Endothelial cell of umbilical vein (primary cell): ENCODE measurements around the gene ENTPD1. TPM values are rescaled to one million over a fixed set of nuclear protein-coding genes. Genes with fewer than 3 reads are reported as not detected.

Source experiments
- BruUV-seq: library from RNA; stranded (reverse); fragments of 400-500 nt; replicated peaks from 2 replicates; lab custom pipeline; 2021; lab: Mats Ljungman, UMichigan
- CTCF ChIA-PET: fragments of 300-600, 350-600 bp; sonication (Branson Sonifier 250); formaldehyde crosslinking; loops from one replicate; lab custom pipeline; 2021; ENCODE audit warnings: antibody characterized with exemption, inconsistent platforms; lab: Charles Lee
- POLR2A ChIA-PET: fragments of 300-600, 350-600 bp; sonication (Branson Sonifier 250); formaldehyde crosslinking; loops from one replicate; lab custom pipeline; 2021; ENCODE audit warnings: antibody characterized with exemption, inconsistent platforms; lab: Charles Lee
- DNase-seq: peaks from one replicate; pipeline ENCODE4 v3.0.0-alpha.2; 2011; ENCODE audit warnings: low read depth, low spot score
- FAIRE-seq: peaks from 2 replicates; lab custom pipeline; 2011; peaks lifted over from hg19 to GRCh38; lab: Jason Lieb, UNC
- H2AFZ ChIP-seq: 2 replicates; pipeline ENCODE4 v1.6.0; 2012; ENCODE audit warnings: low read depth, low read length, control low read depth, inconsistent platforms
- H3K27ac ChIP-seq: 2 replicates; pipeline ENCODE4 v1.5.1; 2011; ENCODE audit warnings: low read depth, mild to moderate bottlenecking, control low read depth, low read length, moderate library complexity; ENCODE audit not compliant: insufficient read depth
- H3K27me3 ChIP-seq, 2 experiments: 2 replicates each; pipeline versions ENCODE4 v1.6.0 to v1.6.1; 2011; ENCODE audit warnings: low read length in 2 of 2, mixed read lengths in 1 of 2; ENCODE audit not compliant: control insufficient read depth in 2 of 2, insufficient read depth in 2 of 2
- H3K36me3 ChIP-seq, 2 experiments: 2 replicates in 1 of 2; 3 replicates in 1 of 2; pipeline ENCODE4 v1.5.1; 2011; ENCODE audit warnings: low read length in 2 of 2, mild to moderate bottlenecking in 1 of 2, moderate library complexity in 1 of 2; ENCODE audit not compliant: control insufficient read depth in 2 of 2, insufficient read depth in 2 of 2; ENCODE audit errors: extremely low read depth in 1 of 2
- H3K4me1 ChIP-seq: 3 replicates; pipeline ENCODE4 v1.5.1; 2011; ENCODE audit warnings: mild to moderate bottlenecking, low read length; ENCODE audit not compliant: control insufficient read depth, insufficient read depth; ENCODE audit errors: extremely low read depth
- H3K4me2 ChIP-seq: 2 replicates; pipeline ENCODE4 v1.6.1; 2011; ENCODE audit warnings: low read length, control low read depth, mixed read lengths; ENCODE audit not compliant: insufficient read depth
- H3K4me3 ChIP-seq, 3 experiments: fragments of 200-600 bp in 1 of 3; sonication (generic), shearing (Covaris generic) in 1 of 3; replicated peaks in 1 of 3; 2 replicates each; pipeline ENCODE4 v1.5.1; 2011 to 2016; ENCODE audit warnings: control low read depth in 3 of 3, low read length in 3 of 3, mild to moderate bottlenecking in 2 of 3, inconsistent platforms in 1 of 3, low read depth in 1 of 3, moderate library complexity in 1 of 3; ENCODE audit not compliant: insufficient read depth in 1 of 3
- H3K79me2 ChIP-seq: 2 replicates; pipeline ENCODE4 v1.6.0; 2012; ENCODE audit warnings: low read length, inconsistent platforms; ENCODE audit not compliant: control insufficient read depth, insufficient read depth
- H3K9ac ChIP-seq: replicated peaks from 2 replicates; pipeline ENCODE3; 2011; ENCODE audit warnings: low read length, control low read depth; ENCODE audit not compliant: insufficient read depth; ENCODE audit errors: extremely low read depth
- H3K9me1 ChIP-seq: replicated peaks from 3 replicates; pipeline ENCODE4 v1.6.0; 2011; ENCODE audit warnings: mild to moderate bottlenecking, low read length; ENCODE audit not compliant: control insufficient read depth, insufficient read depth; ENCODE audit errors: extremely low read depth
- H3K9me3 ChIP-seq: replicated peaks from 2 replicates; pipeline ENCODE4 v1.5.1; 2012; ENCODE audit warnings: low read length, inconsistent platforms; ENCODE audit not compliant: control insufficient read depth, insufficient read depth
- H4K20me1 ChIP-seq: replicated peaks from 2 replicates; pipeline ENCODE3; 2011; ENCODE audit warnings: mild to moderate bottlenecking, low read length; ENCODE audit not compliant: control insufficient read depth, insufficient read depth; ENCODE audit errors: extremely low read depth
- EZH2 ChIP-seq: IDR thresholded peaks from 2 replicates; pipeline ENCODE4 v1.6.1; 2012; ENCODE audit warnings: borderline replicate concordance, low read depth, mild to moderate bottlenecking, moderate library complexity, low read length, inconsistent platforms; ENCODE audit not compliant: severe bottlenecking
- FOS ChIP-seq: IDR thresholded peaks from 2 replicates; pipeline ENCODE4 v1.6.1; 2011; ENCODE audit warnings: mild to moderate bottlenecking, low read length, moderate library complexity, borderline replicate concordance; ENCODE audit not compliant: insufficient read depth
- GATA2 ChIP-seq: IDR thresholded peaks from 2 replicates; pipeline ENCODE4 v1.7.0; 2011; ENCODE audit warnings: low read depth, mild to moderate bottlenecking, moderate library complexity, mixed read lengths, low read length; ENCODE audit not compliant: insufficient read length, insufficient read depth
- JUN ChIP-seq: IDR thresholded peaks from 2 replicates; pipeline ENCODE4 v1.6.1; 2011; ENCODE audit warnings: borderline replicate concordance, low read depth; ENCODE audit not compliant: insufficient read length, insufficient read depth
- MYC ChIP-seq: IDR thresholded peaks from one replicate; pipeline ENCODE4 v1.6.1; 2011; ENCODE audit warnings: mild to moderate bottlenecking, low read depth, low read length
- POLR2A ChIP-seq: IDR thresholded peaks from 2 replicates; pipeline ENCODE4 v1.6.1; 2012; ENCODE audit warnings: low read depth, mild to moderate bottlenecking, control low read depth, low read length
- POLR2AphosphoS5 ChIP-seq: IDR thresholded peaks from 2 replicates; pipeline ENCODE4 v1.6.1; 2012; ENCODE audit warnings: low read depth, mild to moderate bottlenecking, control low read depth, low read length, moderate library complexity; ENCODE audit not compliant: insufficient read depth
- dilution Hi-C: fragments of 300-500 bp; cut with MboI; formaldehyde crosslinking; loops from one replicate; pipeline ENCODE4 v1.15.0; 2019; ENCODE audit warnings: low sequenced_read_pairs; ENCODE audit not compliant: extremely low pct_ligation_motif_present
- intact Hi-C: fragments of 100-400 bp; cut with micrococcal nuclease; formaldehyde crosslinking; loops from one replicate; pipeline ENCODE4 v1.10.0; 2022
- polyA plus RNA-seq, 4 experiments: library from polyadenylated mRNA; depleted of rRNA in 3 of 4; stranded (reverse) in 3 of 4; unstranded in 1 of 4; fragments of >200 nt; gene quantifications; 2 replicates each; pipeline versions ENCODE4 v1.2.1 to v1.2.3, GENCODE V29; 2011 to 2012; ENCODE audit warnings: missing spikeins in 1 of 4
- total RNA-seq: library from RNA; stranded (reverse); gene quantifications from 2 replicates; pipeline ENCODE4 v1.2.3, GENCODE V29; 2021
- TF ChIP-seq, protein P1 (sequence below): IDR thresholded peaks from 2 replicates; pipeline ENCODE4 v1.6.1; 2011; ENCODE audit not compliant: insufficient read depth, insufficient read length
- TF ChIP-seq, protein P2 (sequence below), 2 donors: IDR thresholded peaks; 1 replicate in 1 of 2; 2 replicates in 1 of 2; pipeline ENCODE4 v1.5.1; 2011; ENCODE audit warnings: low read length in 2 of 2, mild to moderate bottlenecking in 2 of 2, moderate library complexity in 2 of 2, control low read depth in 1 of 2, inconsistent platforms in 1 of 2, low read depth in 1 of 2; ENCODE audit not compliant: insufficient read depth in 1 of 2; ENCODE audit errors: extremely low read depth in 1 of 2

Gene ENTPD1
- total and polyA plus RNA-seq, 2 donors (not counting 3 experiments of a cell fraction or from before 2014, with no cell fraction given), result 10.2 to 23.0 TPM

DNA sequence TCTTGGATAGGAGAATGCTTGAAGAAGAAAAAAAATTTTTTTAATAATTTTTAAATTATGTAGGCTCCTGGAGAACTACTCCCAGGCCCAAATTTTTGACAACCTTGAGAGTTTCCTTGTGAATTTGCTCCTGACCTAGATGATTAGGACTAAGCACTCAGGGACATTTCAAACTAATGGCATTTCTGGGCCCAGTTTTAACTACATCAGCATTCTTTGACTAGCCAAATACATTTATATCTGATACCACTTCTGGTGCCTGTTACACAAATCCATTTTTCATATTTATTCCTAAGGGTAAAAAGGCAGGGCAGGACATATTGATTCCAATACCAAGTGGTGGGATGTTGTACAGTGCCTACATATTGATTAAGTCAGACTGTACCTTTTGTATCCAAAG, 91.0 kb downstream of the ENTPD1 start:
- no peak overlapping the region for H3K9ac ChIP-seq
- H3K4me3 ChIP-seq, result no peak overlapping the region
- H3K4me2 ChIP-seq, result no peak overlapping the region
- BruUV-seq, result no TSS peak
- H3K9me3 ChIP-seq, result no peaks in the 10 kb centered on the region
- no peaks in the 10 kb centered on the region for H3K79me2 ChIP-seq
- POLR2A ChIA-PET, result no interaction called here
- no peaks in the 10 kb centered on the region for H3K36me3 ChIP-seq
- H3K4me1 ChIP-seq, result no peaks in the 10 kb centered on the region
- no peak overlapping the region for H3K27ac ChIP-seq
- no peak overlapping the region for H2AFZ ChIP-seq
- DNase-seq (no peak), FAIRE-seq (no peak)
- TF ChIP-seq EZH2 (no peak), POLR2A (no peak), POLR2AphosphoS5 (no peak)
- TF ChIP-seq, protein P1, sequence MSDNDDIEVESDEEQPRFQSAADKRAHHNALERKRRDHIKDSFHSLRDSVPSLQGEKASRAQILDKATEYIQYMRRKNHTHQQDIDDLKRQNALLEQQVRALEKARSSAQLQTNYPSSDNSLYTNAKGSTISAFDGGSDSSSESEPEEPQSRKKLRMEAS, result no peak
- TF ChIP-seq, protein P2, sequence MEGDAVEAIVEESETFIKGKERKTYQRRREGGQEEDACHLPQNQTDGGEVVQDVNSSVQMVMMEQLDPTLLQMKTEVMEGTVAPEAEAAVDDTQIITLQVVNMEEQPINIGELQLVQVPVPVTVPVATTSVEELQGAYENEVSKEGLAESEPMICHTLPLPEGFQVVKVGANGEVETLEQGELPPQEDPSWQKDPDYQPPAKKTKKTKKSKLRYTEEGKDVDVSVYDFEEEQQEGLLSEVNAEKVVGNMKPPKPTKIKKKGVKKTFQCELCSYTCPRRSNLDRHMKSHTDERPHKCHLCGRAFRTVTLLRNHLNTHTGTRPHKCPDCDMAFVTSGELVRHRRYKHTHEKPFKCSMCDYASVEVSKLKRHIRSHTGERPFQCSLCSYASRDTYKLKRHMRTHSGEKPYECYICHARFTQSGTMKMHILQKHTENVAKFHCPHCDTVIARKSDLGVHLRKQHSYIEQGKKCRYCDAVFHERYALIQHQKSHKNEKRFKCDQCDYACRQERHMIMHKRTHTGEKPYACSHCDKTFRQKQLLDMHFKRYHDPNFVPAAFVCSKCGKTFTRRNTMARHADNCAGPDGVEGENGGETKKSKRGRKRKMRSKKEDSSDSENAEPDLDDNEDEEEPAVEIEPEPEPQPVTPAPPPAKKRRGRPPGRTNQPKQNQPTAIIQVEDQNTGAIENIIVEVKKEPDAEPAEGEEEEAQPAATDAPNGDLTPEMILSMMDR (IDR thresholded peaks at IDR 0.05; ENCODE audit: extremely low read depth in 1 of 2, insufficient read depth in 1 of 2, low read depth in 1 of 2, low read length in 2 of 2), result no peak
- H3K9me1 ChIP-seq, result no peaks in the 10 kb centered on the region
- no peaks in the 10 kb centered on the region for H3K27me3 ChIP-seq
- CTCF ChIA-PET, result interaction anchor here (0.9 to 19.3 kb wide), 2 partner anchors 18 to 152 kb away, joined by 4 to 758 read pairs; partner anchors contain the start of gene TCTN3
- intact Hi-C loops (no loop called here), dilution Hi-C loops (no loop called here)
- H4K20me1 ChIP-seq, result no peaks in the 10 kb centered on the region

DNA sequence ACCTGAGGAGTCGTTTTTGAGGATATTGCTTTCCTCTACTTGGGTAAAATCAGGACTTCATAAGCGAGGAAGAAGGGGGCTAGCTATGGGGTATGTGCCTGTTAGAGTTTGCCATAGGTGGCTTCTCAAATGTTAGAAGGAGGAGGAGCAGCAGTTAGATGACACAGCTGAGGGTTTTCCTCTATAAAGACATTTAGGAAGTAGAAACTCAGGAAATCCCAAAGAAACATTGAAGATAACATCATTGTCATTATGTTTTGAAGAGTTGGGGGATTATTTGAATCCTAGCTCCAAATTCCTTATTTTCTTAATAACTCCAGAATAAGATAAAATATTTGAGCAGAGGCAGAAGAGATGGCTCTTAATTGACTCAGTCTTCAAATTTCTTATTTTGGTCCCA, 92.9 kb downstream of the ENTPD1 start:
- Histone ChIP-seq H3K27ac (no peak overlapping the region), H3K79me2 (no peaks in the 10 kb centered on the region), H3K36me3 (no peaks in the 10 kb centered on the region), H3K4me2 (no peak overlapping the region), H3K27me3 (no peaks in the 10 kb centered on the region), H2AFZ (no peak overlapping the region), H4K20me1 (no peaks in the 10 kb centered on the region), H3K9me3 (no peaks in the 10 kb centered on the region), H3K9ac (no peak overlapping the region), H3K9me1 (no peaks in the 10 kb centered on the region), H3K4me3 (no peak overlapping the region), H3K4me1 (no peaks in the 10 kb centered on the region)
- TF ChIP-seq, protein P2 (IDR thresholded peaks at IDR 0.05; ENCODE audit: extremely low read depth in 1 of 2, insufficient read depth in 1 of 2, low read depth in 1 of 2, low read length in 2 of 2), result no peak
- TF ChIP-seq MYC (no peak), GATA2 (no peak), FOS (no peak), POLR2A (no peak), JUN (no peak), EZH2 (no peak), POLR2AphosphoS5 (no peak)
- TF ChIP-seq, protein P1, result no peak
- BruUV-seq, result no TSS peak
- POLR2A ChIA-PET, result no interaction called here
- intact Hi-C loops (no loop called here), dilution Hi-C loops (no loop called here)
- no peak for DNase-seq
- no peak for FAIRE-seq
- CTCF ChIA-PET, result interaction anchor here (0.6 to 19.3 kb wide), 4 partner anchors 8 to 408 kb away, joined by 3 to 758 read pairs (median 4); partner anchors contain the start of gene TCTN3
